Muscle of leg (tissue), 11 donors: ENCODE results near the gene GRAP. TPM values are rescaled to one million over a fixed set of nuclear protein-coding genes. Genes with fewer than 3 reads are reported as not detected.
A peak's percentile ranks its signal among the peaks of the same experiment; 100 is the strongest.

Experiments used
- DNase-seq: peaks from one replicate; pipeline ENCODE4 v3.0.0; 2013
- H3K27ac ChIP-seq: one replicate; pipeline ENCODE4 v1.5.1; 2013; ENCODE audit warnings: mild to moderate bottlenecking, low read length, control low read depth
- H3K27me3 ChIP-seq: one replicate; pipeline ENCODE4 v1.6.1; 2013; ENCODE audit warnings: low read length; ENCODE audit not compliant: control insufficient read depth, insufficient read depth
- H3K36me3 ChIP-seq: one replicate; pipeline ENCODE4 v1.6.1; 2013; ENCODE audit warnings: low read length; ENCODE audit not compliant: control insufficient read depth, insufficient read depth
- H3K4me1 ChIP-seq: one replicate; pipeline ENCODE4 v1.6.1; 2013; ENCODE audit warnings: low read length; ENCODE audit not compliant: control insufficient read depth, insufficient read depth
- H3K4me3 ChIP-seq: one replicate; pipeline ENCODE4 v1.5.1; 2013; ENCODE audit warnings: low read length, control low read depth
- H3K9me3 ChIP-seq: replicated peaks from 2 replicates; pipeline ENCODE4 v1.6.1; 2013; ENCODE audit warnings: low read depth, low read length; ENCODE audit not compliant: control insufficient read depth
- WGBS: methylation state at CpG from one replicate; pipeline ENCODE4 v1.1.5; 2013; ENCODE audit warnings: missing lambda C conversion rate; ENCODE audit not compliant: insufficient coverage; 5-methylcytosine and 5-hydroxymethylcytosine counted together
- polyA plus RNA-seq, 8 donors: library from polyadenylated mRNA; unstranded; fragments of 120-200 nt; gene quantifications; one replicate each; pipeline versions ENCODE4 v1.2.1 to v1.2.3, GENCODE V29; 2013; ENCODE audit warnings: inconsistent platforms in 1 of 8, low replicate concordance in 1 of 8; ENCODE audit not compliant: insufficient read length in 8 of 8, insufficient read depth in 1 of 8
- total RNA-seq: library from RNA; stranded (reverse); fragments of 120-200 nt; gene quantifications from one replicate; pipeline ENCODE4 v1.2.4, GENCODE V29; 2013

The GRAP gene
- total and polyA plus RNA-seq, 9 donors, result 2.4 to 4.0 (median 3.2) TPM

DNA sequence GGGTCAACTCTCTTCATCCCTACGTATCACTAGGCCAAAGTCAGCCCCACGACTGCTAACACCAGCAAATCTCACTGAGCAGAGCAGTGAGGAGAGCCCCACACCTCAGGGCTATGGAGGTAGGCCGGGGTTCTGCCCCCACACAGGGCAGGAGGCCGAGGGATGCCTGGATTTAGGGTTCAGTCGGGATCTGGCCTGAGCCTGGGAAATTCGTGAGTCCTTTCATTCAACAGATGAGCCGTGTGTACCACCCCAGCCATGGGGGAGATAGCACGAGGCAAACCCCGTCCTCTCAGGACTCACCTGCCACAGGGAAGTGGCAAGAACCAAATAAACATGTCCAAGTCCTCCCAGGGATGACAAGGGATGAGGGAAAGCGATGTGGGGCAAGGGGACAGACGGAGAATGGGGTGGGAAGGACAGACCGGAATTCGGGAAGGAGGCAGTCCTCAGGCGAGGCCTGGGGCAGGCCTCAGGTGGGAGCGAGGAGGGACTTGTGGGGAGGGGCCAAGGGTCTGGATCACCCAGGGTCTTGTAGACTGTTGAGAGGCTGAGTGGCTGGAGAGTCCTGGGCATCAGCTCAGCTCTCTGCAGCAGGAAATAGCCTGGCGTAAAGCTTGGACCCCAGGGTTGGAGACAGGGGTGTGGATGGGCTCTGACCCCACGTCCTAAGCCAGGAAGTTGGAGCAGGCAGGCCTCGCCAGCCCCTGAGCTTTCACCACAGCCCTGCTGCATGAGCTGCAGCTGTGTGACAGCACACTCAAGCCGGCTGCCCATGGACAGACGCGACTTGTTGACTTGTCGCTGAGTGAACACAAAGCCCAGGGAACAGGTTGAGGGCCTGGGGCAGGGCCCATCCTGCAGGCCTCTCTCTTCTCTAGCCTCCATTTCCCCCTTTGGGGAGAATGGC lies 34.3 kb downstream of the GRAP start:
- Histone ChIP-seq H3K27me3 (no peaks in the 10 kb centered on the region), H3K36me3 (no peaks in the 10 kb centered on the region), H3K4me3 (no peak overlapping the region), H3K9me3 (no peaks in the 10 kb centered on the region), H3K27ac (no peak overlapping the region), H3K4me1 (no peaks in the 10 kb centered on the region)
- no peak for DNase-seq
- WGBS, result 78% methylated on average over 18 of the region's 22 CpGs

DNA sequence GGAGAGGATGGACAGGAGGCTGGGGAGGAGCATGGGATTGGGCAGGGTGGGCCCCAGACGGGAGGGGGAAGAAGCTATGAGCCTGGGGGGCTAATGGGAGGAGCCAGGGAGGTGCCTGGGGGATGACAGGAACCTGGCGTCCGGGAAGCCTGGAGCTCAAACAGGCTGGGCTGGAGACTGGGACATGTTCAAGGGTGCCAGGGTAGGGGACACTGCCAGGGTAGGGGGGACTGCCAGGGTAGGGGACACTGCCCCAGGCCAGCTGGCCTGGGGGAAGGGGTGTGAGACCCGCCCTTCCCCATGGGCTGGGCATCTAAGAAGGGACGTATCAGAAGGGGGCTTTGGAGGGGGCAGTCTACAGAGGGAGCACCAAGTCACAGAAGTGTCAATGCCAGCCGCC lies 35.2 kb downstream of the GRAP start:
- Histone ChIP-seq H3K4me1 (no peaks in the 10 kb centered on the region), H3K36me3 (no peaks in the 10 kb centered on the region), H3K4me3 (no peak overlapping the region), H3K27ac (no peak overlapping the region), H3K27me3 (no peaks in the 10 kb centered on the region), H3K9me3 (peaks cover 4% of the 10 kb centered on the region)
- DNase-seq, result no peak
- WGBS, result 55% methylated on average over 4 of the region's 6 CpGs

DNA sequence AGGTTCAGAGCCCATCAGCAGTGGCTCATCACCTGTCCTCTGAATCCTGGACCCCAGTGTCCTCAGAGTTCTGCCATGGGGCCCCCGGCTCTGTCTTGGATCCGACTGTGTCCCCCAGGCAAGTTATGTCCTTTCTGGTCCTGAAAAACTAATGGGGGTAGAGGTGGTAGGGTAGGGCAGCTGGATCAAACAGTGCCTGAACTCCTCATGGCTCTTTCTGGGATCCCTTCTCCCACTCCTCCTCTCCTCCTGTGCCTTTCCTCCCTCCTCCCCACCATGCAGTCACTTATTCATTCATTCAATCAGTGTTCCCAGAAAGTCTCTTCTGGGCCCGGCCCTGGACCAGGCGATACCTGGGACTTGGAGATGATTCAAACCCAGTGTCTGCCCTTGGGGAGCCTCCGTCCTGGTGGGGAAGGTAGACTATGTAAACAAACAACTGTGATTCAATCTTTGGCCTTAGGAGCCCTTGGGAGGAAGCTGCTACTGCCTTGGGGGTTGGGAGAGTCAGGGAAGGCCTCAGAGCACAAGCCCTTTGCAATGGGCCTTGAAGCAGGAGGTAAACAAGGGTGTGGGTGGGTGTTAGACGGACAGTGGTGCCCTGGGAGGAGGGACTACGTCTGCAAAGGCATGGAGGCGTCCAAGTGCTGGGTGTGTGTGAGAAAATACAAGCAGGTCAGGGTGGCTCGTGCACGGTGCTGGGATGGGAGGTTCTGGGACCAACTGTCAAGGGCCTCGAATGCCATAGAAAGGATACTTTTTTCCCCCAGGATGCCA lies 35.8 kb downstream of the GRAP start:
- no peaks in the 10 kb centered on the region for H3K4me1 ChIP-seq
- H3K4me3 ChIP-seq, result no peak overlapping the region
- 55% methylated on average over 9 of the region's 11 CpGs for WGBS
- peaks cover 6% of the 10 kb centered on the region for H3K9me3 ChIP-seq
- H3K27ac ChIP-seq, result no peak overlapping the region
- DNase-seq, result no peak
- peaks cover under 1% of the 10 kb centered on the region for H3K27me3 ChIP-seq
- no peaks in the 10 kb centered on the region for H3K36me3 ChIP-seq

DNA sequence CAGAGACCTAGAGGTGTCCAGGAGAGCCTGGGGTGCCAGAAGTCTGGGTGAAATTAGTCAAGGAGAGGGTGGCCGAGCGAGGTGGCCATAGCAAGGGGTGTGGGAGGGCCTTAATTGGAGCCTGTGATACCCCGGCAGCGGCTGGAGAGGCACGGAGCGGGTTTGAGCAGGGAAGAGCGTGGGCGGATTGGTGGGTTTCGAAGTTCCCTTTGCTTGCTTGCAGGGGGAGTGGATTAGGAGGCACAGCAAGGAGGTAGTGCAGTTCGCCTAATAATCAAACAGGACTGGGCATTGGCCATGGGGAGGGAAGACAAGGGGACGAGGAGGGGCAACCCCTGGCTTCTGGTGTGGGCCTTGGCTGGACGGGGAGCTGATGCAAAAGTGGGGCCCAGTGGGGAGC lies 36.8 kb downstream of the GRAP start:
- H3K4me1 ChIP-seq, result peaks cover under 1% of the 10 kb centered on the region
- 67% methylated on average over 12 of the region's 12 CpGs for WGBS
- no peak overlapping the region for H3K4me3 ChIP-seq
- H3K9me3 ChIP-seq, result peaks cover 6% of the 10 kb centered on the region
- H3K27me3 ChIP-seq, result peaks cover 10% of the 10 kb centered on the region
- H3K36me3 ChIP-seq, result no peaks in the 10 kb centered on the region
- DNase-seq, result no peak
- no peak overlapping the region for H3K27ac ChIP-seq

DNA sequence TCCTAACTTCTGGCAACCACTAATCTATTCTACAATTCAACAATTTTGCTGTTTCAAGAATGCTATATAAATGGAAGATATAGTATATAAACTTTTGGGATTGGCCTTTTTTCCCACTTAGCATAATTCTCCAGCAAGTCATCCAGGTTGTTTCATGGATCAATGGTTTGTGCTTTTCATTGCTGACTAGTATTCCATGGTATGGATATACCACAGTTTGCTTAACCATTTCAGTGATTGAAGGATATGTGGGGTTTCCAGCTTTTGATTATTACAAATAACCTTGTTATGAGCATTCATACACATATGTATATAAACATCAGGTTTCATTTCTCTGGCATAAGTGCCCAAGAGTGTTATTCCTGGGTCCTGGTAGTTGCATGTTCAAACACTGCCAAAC lies 40.1 kb downstream of the GRAP start:
- Histone ChIP-seq H3K4me1 (peaks cover 9% of the 10 kb centered on the region), H3K9me3 (peaks cover 6% of the 10 kb centered on the region), H3K36me3 (no peaks in the 10 kb centered on the region), H3K27ac (no peak overlapping the region), H3K27me3 (peaks cover 33% of the 10 kb centered on the region), H3K4me3 (no peak overlapping the region)
- no peak for DNase-seq

DNA sequence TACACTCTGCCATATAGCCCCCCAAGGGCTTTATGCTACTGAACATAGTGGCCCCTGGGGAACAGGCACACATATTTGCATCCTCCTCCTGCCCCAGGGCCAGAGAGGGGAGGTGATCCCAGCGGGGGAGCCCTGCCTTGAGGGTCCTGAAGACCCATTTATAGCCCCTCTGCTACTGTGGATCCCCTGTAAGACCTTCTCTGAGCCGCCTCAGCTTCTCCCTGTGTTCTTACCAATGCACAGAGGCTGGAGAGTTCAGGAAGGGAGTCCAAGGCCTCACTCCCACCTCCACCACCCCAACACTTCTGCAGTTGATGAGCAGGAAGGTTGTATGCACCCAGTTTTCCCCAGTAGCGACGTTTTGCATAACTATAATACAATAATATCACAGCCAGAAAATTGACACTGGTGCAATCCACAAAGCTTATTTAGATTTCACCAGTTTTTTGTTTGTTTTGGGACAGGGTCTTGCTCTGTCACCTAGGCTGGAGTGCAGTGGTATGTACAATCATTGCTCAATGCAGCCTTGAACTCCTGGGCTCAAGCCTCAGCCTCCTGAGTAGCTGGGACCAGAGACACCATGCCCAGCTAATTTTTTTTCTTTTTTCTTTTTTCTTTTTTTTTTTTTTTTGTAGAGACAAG lies 40.8 kb downstream of the GRAP start:
- no CpG with 5 or more reads among the region's 4 CpGs for WGBS
- no peak for DNase-seq
- peaks cover 33% of the 10 kb centered on the region for H3K27me3 ChIP-seq
- no peaks in the 10 kb centered on the region for H3K36me3 ChIP-seq
- H3K4me3 ChIP-seq, result no peak overlapping the region
- H3K9me3 ChIP-seq, result peaks cover 6% of the 10 kb centered on the region
- H3K4me1 ChIP-seq, result peaks cover 13% of the 10 kb centered on the region
- no peak overlapping the region for H3K27ac ChIP-seq

DNA sequence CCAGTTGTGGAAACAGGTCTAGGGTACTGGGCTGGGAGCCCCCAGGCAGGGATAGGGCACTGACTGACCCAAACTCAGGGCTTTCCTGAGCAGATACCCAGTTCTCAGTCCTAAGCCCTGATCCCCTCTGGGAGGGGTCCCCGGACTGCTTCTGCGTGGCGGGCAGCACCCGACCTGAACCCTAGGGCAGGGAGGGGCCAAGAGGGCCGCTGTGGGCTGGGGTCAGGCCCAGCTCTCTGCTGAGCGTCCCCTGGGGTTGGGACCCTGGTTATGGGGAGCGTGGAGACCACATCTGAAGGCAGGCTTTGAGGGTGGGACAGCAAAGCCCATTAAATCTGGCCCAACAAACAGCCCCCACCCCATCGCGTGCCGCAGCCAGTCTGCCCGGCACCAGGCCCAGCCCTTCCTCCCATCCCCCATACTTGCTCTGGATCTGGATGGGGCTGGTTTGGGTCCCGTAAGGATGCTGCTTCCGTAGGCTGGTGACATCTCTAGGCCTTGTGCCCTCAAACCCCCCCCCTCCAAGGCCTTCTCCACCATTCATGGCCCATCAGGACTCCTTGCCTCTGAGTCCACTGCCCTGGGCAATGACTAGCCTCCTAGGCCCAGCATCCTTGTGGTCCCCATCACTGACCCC lies 41.5 kb downstream of the GRAP start:
- H3K4me3 ChIP-seq, result no peak overlapping the region
- H3K27ac ChIP-seq, result no peak overlapping the region
- peaks cover 18% of the 10 kb centered on the region for H3K4me1 ChIP-seq
- WGBS, result 63% methylated on average over 8 of the region's 13 CpGs
- peaks cover 33% of the 10 kb centered on the region for H3K27me3 ChIP-seq
- DNase-seq, result no peak
- no peaks in the 10 kb centered on the region for H3K36me3 ChIP-seq
- peaks cover 6% of the 10 kb centered on the region for H3K9me3 ChIP-seq

DNA sequence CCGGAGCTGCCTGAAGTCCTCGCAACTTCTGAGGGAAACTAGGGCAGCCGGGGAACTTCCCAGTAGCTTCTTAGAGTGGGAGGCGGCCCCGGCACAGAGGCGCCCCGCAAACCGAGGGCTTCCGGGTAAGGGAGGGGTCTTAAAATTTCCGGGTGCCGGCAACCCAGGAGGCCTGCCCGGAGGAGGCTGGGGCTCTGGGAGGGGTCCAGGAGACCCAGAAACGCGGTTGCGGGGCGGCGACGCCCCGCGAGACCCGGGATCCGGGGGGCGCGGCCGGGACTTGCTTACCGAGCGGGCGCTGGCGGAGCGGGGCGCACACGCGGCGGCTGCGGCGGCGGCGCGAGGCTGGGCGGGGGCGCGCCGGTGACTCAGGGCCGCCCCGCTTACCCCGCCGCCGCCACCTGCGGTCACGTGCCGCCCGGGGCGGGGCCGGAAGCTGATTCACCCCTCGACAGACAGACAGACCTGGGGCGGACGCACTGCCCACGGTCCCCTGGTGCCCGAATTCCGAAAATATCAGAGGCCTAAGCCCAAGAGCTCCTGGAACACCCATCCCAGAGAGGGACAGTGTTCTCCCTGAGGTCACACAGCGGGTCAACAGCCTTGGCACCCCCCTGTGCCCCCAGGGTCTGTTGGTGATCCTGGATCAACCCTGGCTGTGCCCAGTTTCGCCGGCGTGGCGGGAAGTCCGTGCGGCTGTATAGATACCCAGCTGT lies 42.2 kb downstream of the GRAP start, which contains the start of gene FAM83G:
Gene FAM83G, minus strand, starts transcription at position 344 of the 716 bp plus-strand sequence. CDS start 723 bp downstream, outside the sequence.
- peak; percentile 39 for DNase-seq
- H3K36me3 ChIP-seq, result no peaks in the 10 kb centered on the region
- H3K27me3 ChIP-seq, result peaks cover 33% of the 10 kb centered on the region
- H3K4me1 ChIP-seq, result peaks cover 18% of the 10 kb centered on the region
- H3K27ac ChIP-seq, result no peak within 1 kb of the TSS
- 4% methylated on average over 67 of the region's 67 CpGs for WGBS
- H3K4me3 ChIP-seq, result peak within 1 kb of the TSS; percentile 41
- H3K9me3 ChIP-seq, result peaks cover 6% of the 10 kb centered on the region

DNA sequence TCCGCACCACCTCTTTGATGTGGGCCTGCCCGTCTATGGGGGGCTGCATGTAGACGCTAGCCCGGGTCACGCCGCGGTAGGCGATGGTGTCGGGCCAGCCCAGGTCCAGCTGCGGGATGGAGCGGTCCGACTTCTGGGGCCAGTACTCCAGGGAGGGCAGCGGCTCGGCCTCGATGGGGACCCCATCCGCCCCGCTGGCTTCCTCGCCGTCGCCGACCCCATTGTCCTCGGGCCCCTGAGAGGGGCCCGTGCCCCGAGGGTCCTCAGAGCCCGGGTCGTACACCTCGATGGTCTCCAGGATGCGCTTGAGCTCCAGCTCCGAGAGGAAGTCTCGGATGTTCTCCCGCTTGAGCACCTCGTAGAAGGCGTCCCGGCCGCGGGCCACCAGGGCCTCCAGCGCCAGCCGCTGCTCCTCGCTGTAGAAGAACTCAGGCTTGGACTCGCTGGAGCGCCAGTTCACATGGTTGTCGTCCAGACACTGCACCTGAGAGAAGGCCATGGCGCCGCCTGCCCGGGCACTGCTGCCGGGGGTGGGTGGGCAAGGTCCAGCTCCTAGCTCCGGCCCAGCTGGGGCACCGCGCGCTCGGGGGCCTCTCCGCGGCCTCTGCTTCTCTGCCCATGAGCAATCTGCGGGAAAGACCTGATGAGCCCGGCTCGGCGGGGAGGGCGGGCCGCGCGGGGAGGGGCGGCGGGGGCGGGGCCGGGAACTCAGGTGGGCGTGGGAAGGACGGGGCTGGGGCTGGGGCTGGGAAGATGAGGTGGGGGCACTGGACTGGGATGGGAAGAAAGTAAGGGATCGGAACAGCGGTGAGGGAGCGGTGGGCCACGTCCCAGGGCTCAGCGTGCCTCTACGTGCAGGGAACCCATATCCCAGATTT lies 43.0 kb downstream of the GRAP start:
- Histone ChIP-seq H3K4me3 (peak overlapping the region; percentile 41), H3K36me3 (no peaks in the 10 kb centered on the region), H3K27ac (no peak overlapping the region), H3K27me3 (peaks cover 33% of the 10 kb centered on the region), H3K4me1 (peaks cover 18% of the 10 kb centered on the region), H3K9me3 (peaks cover 6% of the 10 kb centered on the region)
- DNase-seq, result peak; percentile 30
- 11% methylated on average over 53 of the region's 73 CpGs for WGBS
